HG02981 (cell line): ENCODE measurements around the gene PTH2.
A peak's percentile ranks its signal among the peaks of the same experiment; 100 is the strongest.
"Not testable (repeated sequence)": the region's sequence is repeated elsewhere in the genome, so short reads cannot be mapped to it uniquely, and the experiment has no call there.

ENCODE experiments used
- ATAC-seq: cut with Tn5 transposase; IDR thresholded peaks from one replicate; pipeline ENCODE4 v1.9.1; 2021; ENCODE audit warnings: mild to moderate bottlenecking, moderate library complexity; ENCODE audit not compliant: unreplicated experiment

PTH2 gene

GRCh38 chr19:49423071-49423984, at the start of gene PTH2:
Gene PTH2 (minus strand): TSS chr19:49423441. CDS start chr19:49423339, 102 bp downstream.
- ATAC-seq: no peak

- no peak for ATAC-seq
Measured at GRCh38 chr19:49472936-49473335, 49.7 kb upstream of the PTH2 start.

GRCh38 chr19:49470615-49470978, 47.4 kb upstream of the PTH2 start:
- ATAC-seq: no peak

- peak; percentile 43 for ATAC-seq
Measured at GRCh38 chr19:49469828-49470614, 46.8 kb upstream of the PTH2 start.

- ATAC-seq: peak; percentile 75
Measured at GRCh38 chr19:49468746-49469447, 45.7 kb upstream of the PTH2 start.

GRCh38 chr19:49468199-49468598, 45.0 kb upstream of the PTH2 start:
- ATAC-seq: no peak

- ATAC-seq: no peak
Measured at GRCh38 chr19:49465371-49465770, 42.1 kb upstream of the PTH2 start.

- ATAC-seq: no peak
Measured at GRCh38 chr19:49463960-49464740, 40.9 kb upstream of the PTH2 start.

- no peak for ATAC-seq
Measured at GRCh38 chr19:49462492-49462891, 39.3 kb upstream of the PTH2 start.

- no peak for ATAC-seq
Measured at GRCh38 chr19:49461656-49462055, 38.4 kb upstream of the PTH2 start.

GRCh38 chr19:49461130-49461529, 37.9 kb upstream of the PTH2 start:
- ATAC-seq: not testable (repeated sequence)

GRCh38 chr19:49459388-49459787, 36.1 kb upstream of the PTH2 start:
- no peak for ATAC-seq

GRCh38 chr19:49458567-49458903, 35.3 kb upstream of the PTH2 start:
- no peak for ATAC-seq

GRCh38 chr19:49456326-49456725, 33.1 kb upstream of the PTH2 start:
- ATAC-seq: no peak

- ATAC-seq: no peak
Measured at GRCh38 chr19:49455773-49456172, 32.5 kb upstream of the PTH2 start.

- no peak for ATAC-seq
Measured at GRCh38 chr19:49453757-49454240, 30.6 kb upstream of the PTH2 start.

GRCh38 chr19:49453013-49453756, 29.9 kb upstream of the PTH2 start, which contains the start of gene ALDH16A1:
Gene ALDH16A1 (plus strand): TSS chr19:49453225. CDS start chr19:49453332, 107 bp downstream.
- peak; percentile 87 for ATAC-seq

- peak; percentile 59 for ATAC-seq
Measured at GRCh38 chr19:49451430-49452181, 28.4 kb upstream of the PTH2 start, which contains the start of gene PIH1D1. Gene PIH1D1 (minus strand): TSS chr19:49451814. CDS start chr19:49451574, 240 bp downstream.

GRCh38 chr19:49450405-49450804, 27.2 kb upstream of the PTH2 start:
- no peak for ATAC-seq
